CD4-positive, alpha-beta T cell treated with Interleukin-15 for 1 hour (primary cell): ENCODE results near the gene ESPNL.
"Not testable (repeated sequence)": the region's sequence is repeated elsewhere in the genome, so short reads cannot be mapped to it uniquely, and the experiment has no call there.

Experiments
- DNase-seq: peaks from one replicate; pipeline ENCODE4 v3.0.0-alpha.2; 2020

Gene ESPNL

DNA sequence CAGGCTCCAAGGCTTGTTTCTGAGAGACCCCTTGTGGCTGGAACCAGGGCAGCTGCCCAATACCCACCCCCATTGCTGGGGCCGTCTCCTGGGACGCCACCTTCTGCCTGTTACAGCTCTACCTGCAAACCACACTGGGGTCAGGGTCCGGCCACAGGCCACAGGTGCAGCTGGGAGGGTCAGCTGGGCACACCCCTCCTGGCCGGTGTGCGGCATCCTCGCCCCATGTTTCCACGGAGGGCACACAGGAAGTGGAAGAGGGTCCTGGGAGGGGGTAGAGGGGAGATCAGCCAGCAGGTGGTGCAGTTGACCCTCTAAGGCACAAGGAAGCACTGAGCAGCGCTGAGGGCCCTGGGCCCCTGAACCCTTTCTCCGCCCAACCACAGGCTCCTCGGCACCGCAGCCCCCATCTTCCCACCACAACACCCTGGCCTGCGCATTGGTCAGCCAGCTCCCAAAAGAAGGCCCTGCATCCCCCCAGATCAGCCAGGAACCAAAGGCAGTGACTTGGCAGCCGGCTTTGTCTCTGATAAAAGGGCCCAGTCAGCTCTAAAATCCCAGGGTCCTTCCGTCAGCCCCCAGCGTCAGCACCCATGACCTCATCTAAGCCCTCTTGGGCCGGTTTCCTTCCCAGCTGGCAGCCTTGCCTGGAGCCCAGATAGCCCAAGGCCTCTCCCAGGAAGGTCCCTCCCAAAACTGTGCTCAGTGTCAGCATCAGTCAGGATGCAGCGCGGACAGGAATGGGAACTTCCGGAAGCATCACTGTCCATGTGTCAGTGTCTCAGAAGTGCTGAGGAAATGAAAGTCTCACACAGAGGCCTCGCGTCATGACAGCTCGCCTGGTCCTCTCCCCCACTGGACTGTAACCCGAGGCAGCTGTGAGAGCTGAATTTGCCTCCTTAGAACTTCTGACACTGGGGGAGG is 60.3 kb downstream of the ESPNL start:
- DNase-seq = no peak

GRCh38 chr2:238161291-238162051 is 61.3 kb downstream of the ESPNL start:
- no peak for DNase-seq

DNA sequence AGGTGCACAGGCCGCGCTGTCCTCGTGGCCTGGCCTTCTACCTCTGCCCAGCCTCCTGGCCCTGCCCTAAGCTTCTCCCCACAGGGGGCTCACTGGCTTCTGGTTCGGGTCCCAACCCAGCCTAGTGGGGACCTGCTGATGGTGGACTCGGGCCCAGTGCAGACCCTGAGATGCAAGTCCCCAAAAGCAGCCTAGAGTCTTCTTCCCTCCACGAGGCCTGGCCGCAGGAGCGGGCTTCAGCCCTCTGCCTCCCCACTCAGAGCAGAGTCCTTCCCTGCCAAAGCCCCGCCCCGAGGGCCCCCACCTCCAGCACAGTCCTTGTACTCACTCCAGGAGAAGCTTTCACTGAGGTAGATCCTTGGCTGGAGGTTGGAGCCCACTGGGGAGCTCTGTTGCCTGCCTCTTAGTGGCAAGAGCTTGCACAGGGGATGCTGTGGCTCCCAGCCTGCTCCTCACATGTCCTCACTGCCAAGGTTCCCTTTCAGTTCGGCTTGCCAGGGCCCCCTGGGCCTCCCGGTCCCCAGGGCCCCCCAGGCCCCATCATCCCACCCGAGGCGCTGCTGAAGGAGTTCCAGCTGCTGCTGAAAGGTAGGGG is 62.2 kb downstream of the ESPNL start:
- DNase-seq = no peak

- DNase-seq = no peak
Measured at GRCh38 chr2:238162846-238163441, 62.8 kb downstream of the ESPNL start.

- DNase-seq = no peak
Measured at GRCh38 chr2:238163481-238164198, 63.5 kb downstream of the ESPNL start.

DNA sequence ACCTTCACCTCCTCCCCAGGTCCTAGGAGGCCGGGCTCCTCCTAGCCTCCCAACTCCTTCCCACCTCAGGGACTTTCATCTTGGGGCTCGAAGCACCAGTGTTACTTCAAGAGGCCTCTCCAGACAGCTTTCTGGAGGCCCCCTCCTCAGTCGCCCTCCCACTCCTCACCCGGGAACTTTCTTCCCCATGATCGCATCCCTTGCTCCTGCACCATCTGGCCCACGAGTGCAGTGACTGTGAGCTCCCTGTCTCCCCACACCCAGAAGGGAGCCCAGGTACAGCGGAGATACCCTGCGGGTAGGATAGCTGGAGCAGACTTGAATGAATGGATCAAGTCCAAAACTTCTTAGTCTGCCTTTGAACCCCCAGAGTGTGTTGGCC is 64.8 kb downstream of the ESPNL start:
- DNase-seq = no peak

DNA sequence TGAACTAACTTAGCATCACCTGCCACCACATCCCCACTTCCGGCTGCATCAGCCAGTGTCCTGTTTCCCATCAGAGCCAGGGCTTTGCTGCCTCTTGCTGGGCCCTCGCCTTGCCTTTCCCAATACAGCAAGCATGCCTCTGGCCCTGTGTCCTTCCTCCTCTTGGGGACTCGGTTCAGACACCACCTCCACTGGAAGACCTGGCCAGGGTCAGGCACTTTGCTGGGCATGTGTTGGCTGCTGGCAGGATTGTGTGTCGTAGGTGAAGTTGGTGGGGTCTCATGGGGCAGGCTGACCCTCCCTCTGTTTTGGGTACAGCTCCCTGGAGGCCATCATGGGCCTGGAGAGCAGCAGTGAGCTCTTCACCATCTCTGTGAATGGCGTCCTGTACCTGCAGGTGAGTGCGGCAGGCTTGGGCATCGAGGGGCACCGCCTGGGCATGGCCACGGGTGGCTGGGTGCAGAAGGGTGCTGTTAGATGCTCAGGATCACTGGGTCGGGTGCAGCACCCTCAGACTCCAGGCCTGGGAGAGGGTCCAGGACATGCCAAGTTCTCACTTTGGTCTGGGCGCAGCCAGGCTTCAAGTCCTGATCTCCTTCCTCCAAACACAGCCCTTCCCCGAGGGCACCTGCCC is 65.3 kb downstream of the ESPNL start:
- DNase-seq = no peak

GRCh38 chr2:238166391-238167343 is 66.5 kb downstream of the ESPNL start:
- DNase-seq = no peak

DNA sequence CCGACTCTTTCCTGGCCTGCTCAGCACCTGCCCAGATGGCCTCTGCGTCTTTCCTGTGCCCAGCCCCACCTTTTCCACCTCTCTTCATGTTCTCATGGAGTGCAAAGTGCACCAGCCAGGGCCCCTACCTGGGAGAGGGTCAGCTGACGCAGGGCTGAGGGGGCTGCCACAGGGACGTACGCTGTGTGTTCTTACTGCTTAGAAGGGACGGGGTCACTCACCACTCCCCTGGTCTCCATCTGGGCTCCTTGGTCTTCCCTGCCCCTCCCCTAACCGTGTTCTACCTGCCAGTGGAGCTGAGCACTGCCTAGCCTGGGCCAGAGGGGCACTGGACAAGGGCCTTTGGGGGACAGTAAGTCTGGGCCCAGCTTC is 67.2 kb downstream of the ESPNL start:
- no peak for DNase-seq

DNA sequence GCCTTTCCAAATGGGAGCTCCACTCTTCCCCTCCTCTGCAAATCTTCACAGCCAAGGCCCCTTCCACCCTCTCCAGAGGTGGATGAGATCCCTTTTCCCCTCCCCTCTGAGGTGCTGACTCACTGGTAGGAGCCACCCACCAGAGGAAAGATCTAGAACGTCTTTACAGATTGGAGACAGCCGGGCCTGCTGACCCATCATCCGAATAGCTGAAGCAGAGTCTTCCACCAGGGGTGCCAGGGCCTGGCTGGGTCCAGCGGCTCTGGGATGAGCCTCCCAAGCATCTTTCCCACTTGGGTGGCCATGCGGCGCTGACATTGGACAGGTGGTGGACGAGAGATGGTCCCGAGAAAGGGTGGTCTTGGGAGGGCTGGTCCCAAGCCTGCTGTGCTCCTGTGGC is 67.6 kb downstream of the ESPNL start:
- no peak for DNase-seq

GRCh38 chr2:238168196-238169047 is 68.3 kb downstream of the ESPNL start:
- no peak for DNase-seq

DNA sequence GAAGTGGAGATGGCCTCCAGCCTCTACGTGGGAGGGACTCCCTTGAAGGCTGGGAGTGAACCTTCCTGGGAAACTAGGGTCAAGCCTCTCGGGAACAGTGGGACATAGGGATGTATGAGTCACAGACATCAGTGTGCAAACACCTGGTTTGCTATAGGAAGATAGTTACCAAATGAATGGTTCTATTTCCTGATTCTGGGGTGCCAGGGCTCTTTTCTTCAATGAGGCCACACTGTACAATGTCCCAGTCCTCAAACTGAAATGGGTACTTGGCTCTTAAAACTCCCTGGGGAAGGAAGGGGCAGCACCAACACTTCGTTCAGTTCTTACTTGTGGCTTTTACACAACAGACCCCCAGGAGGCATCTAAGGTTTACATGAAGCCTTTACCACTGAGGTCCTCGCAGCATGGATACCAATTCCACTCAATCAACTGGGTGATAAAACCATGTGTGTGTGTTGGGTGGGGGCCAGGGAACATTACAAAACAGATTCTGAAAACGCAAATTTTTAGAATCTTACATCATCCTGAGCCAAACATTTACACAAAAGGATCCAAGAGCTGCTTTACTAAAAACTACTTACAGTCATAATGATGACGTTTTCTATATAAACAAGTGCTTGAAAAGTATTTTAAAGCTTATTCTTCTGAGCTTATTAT is 69.0 kb downstream of the ESPNL start:
- no peak for DNase-seq

GRCh38 chr2:238169708-238170251 is 69.6 kb downstream of the ESPNL start:
- no peak for DNase-seq

GRCh38 chr2:238170386-238171071 is 70.4 kb downstream of the ESPNL start:
- no peak for DNase-seq

- DNase-seq = not testable (repeated sequence)
Measured at GRCh38 chr2:238171072-238171431, 70.9 kb downstream of the ESPNL start.

DNA sequence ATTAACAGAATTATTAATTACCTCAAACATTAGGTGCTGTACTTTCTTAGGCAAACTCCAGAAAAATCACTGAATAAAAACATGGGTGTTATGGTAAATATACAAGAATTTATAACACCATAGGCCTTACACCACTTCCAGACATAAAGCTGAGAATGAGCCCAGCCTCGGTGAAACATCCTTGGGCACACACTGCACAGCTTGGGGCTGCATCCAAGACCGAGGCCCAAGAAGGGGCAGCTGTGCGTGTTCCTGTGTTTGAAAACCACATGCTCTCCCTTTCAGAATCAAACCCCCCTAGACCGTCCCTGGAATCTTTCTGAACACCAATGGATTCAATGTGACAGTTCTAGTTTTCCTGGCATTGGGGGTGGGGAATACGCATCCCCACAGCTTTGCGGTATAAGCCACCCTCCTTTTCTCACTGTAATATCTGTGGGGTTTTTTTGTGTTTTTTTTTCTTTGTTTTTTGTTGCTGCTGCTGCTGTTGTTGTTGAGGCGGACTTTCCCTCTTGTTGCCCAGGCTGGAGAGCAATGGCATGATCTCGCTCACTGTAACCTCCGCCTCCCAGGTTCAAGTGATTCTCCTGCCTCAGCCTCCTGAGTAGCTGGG is 71.5 kb downstream of the ESPNL start:
- no peak for DNase-seq

GRCh38 chr2:238172439-238172838 is 72.3 kb downstream of the ESPNL start:
- no peak for DNase-seq

- no peak for DNase-seq
Measured at GRCh38 chr2:238173692-238174091, 73.6 kb downstream of the ESPNL start.
